Peyer's patch (tissue), 4 donors: ENCODE measurements around the gene RNF220.

Source experiments
- CTCF ChIP-seq, 6 experiments: fragments of 450-650 bp in 4 of 6; fragments of 200-600 bp in 2 of 6; sonication (generic) in 1 of 6; IDR thresholded peaks; one replicate each; pipeline ENCODE4 v1.5.1; 2017 to 2019; ENCODE audit warnings: antibody characterized with exemption in 6 of 6, mild to moderate bottlenecking in 3 of 6, moderate library complexity in 1 of 6
- POLR2A ChIP-seq, 2 donors: fragments of 450-650 bp; IDR thresholded peaks; one replicate each; pipeline ENCODE4 v1.5.1; 2017; ENCODE audit warnings: antibody characterized with exemption in 2 of 2, mild to moderate bottlenecking in 2 of 2, moderate library complexity in 2 of 2

GRCh38 chr1:44619261-44619900 is 214.3 kb downstream of the RNF220 start:
- TF ChIP-seq CTCF (IDR thresholded peaks at IDR 0.05) (no peak), POLR2A (IDR thresholded peaks at IDR 0.05) (no peak)
